Measurements from ENCODE around the gene FAXDC2. TPM values are rescaled to one million over a fixed set of nuclear protein-coding genes. Genes with fewer than 3 reads are reported as not detected.

FAXDC2 gene
- total and polyA plus RNA-seq, 2 of the 8 experiments (the other 6 are each of a cell fraction or from before 2014, with no cell fraction given), result 3.7 to 5.9 TPM

DNA sequence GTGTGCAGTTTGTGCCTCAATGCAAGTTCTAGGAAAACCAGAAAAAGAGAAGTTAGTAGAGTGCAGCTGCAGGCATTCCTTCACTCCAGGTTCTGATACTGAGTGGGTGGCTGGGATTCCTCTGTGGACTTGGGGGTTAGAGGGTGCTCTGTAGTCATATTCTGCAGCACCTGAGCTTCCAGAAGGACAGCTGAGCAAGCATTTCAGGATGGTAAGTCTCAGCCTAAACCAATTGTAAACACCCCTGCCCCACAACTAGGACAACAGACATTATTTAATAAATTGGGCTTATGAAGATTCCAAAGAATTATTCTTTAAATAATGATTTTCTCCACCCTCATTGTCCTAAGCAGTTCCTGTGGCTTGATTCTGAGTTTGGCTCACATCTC, 9.1 kb downstream of the FAXDC2 start:
- H3K9ac ChIP-seq (replicated peaks in 1 of 4; ENCODE audit: extremely low read depth in 1 of 4, low read depth in 3 of 4, low read length in 3 of 4), result no peak overlapping the region
- POLR2A ChIA-PET (ENCODE audit: partially characterized antibody), result interaction anchor here (0.7 to 2.1 kb wide), 5 partner anchors 9 to 26 kb away, joined by 3 to 9 read pairs (median 4); partner anchors contain the start of gene FAXDC2
- no peak overlapping the region for H4K91ac ChIP-seq (replicated peaks; ENCODE audit: insufficient read length, low read length)
- no peaks in the 10 kb centered on the region for H3K9me3 ChIP-seq (ENCODE audit: insufficient read depth in 2 of 2, low read depth in 1 of 2, low read length in 1 of 2)
- H3K4me2 ChIP-seq (ENCODE audit: insufficient read depth in 1 of 2, low read depth in 2 of 2, low read length in 2 of 2), result no peak overlapping the region
- no peaks in the 10 kb centered on the region for H4K20me1 ChIP-seq (replicated peaks in 1 of 2; ENCODE audit: control insufficient read depth in 1 of 2, insufficient read depth in 2 of 2, low read length in 2 of 2)
- no peak overlapping the region for H4K5ac ChIP-seq (ENCODE audit: insufficient read length, low read depth, low read length)
- no peak overlapping the region for H2AFZ ChIP-seq (ENCODE audit: low read length)
- no peaks in the 10 kb centered on the region for H3K4me1 ChIP-seq (replicated peaks in 1 of 4; ENCODE audit: control insufficient read depth in 3 of 4, insufficient read depth in 4 of 4, low read length in 3 of 4)
- H2BK20ac ChIP-seq (ENCODE audit: low read length), result no peak overlapping the region
- H3K27ac ChIP-seq (ENCODE audit: low read depth, low read length), result no peak overlapping the region
- FAIRE-seq, result no peak
- H3K36me3 ChIP-seq (ENCODE audit: control insufficient read depth in 2 of 4, insufficient read depth in 4 of 4, low read length in 3 of 4), result no peaks in the 10 kb centered on the region; a peak in 3 of 8 replicates
- no peak overlapping the region for H3K4ac ChIP-seq (replicated peaks; ENCODE audit: insufficient read length, low read depth, low read length)
- no peaks in the 10 kb centered on the region for H3K23me2 ChIP-seq (ENCODE audit: low read depth, low read length)
- H4K8ac ChIP-seq (ENCODE audit: extremely low read depth, insufficient read depth, low read length), result no peak overlapping the region
- no peak overlapping the region for H3K14ac ChIP-seq (ENCODE audit: insufficient read length)
- H3K23ac ChIP-seq (ENCODE audit: insufficient read length), result no peak overlapping the region
- no peaks in the 10 kb centered on the region for H3K79me1 ChIP-seq (ENCODE audit: low read depth, low read length)
- no peak overlapping the region for H2BK15ac ChIP-seq (ENCODE audit: low read length)
- H3K79me2 ChIP-seq (ENCODE audit: control insufficient read depth in 1 of 2, insufficient read depth in 2 of 2, low read length in 2 of 2), result no peaks in the 10 kb centered on the region
- DNase-seq (ENCODE audit: low read depth in 1 of 2, low spot score in 2 of 2), result no peak
- no peak for TF ChIP-seq EP300 (IDR thresholded peaks at IDR 0.05; ENCODE audit: borderline replicate concordance in 1 of 2, low read depth in 2 of 2, low read length in 2 of 2)
- no peak overlapping the region for H2BK120ac ChIP-seq (replicated peaks; ENCODE audit: low read depth, low read length)
- no peak overlapping the region for H3K4me3 ChIP-seq (ENCODE audit: extremely low read depth in 1 of 4, insufficient read depth in 2 of 4, low read depth in 3 of 4, low read length in 4 of 4)
- H2BK5ac ChIP-seq (ENCODE audit: low read depth, low read length), result no peak overlapping the region
- H3K18ac ChIP-seq (ENCODE audit: extremely low read depth, low read length), result no peak overlapping the region
- H3K27me3 ChIP-seq (replicated peaks in 1 of 4; ENCODE audit: control insufficient read depth in 3 of 4, extremely low read depth in 1 of 4, insufficient read depth in 3 of 4, low read length in 3 of 4), result no peaks in the 10 kb centered on the region
- H2AK5ac ChIP-seq (ENCODE audit: low read depth, low read length), result no peak overlapping the region
- CTCF ChIA-PET (ENCODE audit: partially characterized antibody), result interaction anchor here (0.7 to 1.5 kb wide), 5 partner anchors 8 to 76 kb away, joined by 3 to 7 read pairs (median 3); partner anchors contain the start of gene FAXDC2
- no peak overlapping the region for H3K56ac ChIP-seq (replicated peaks; ENCODE audit: insufficient read length, low read depth, low read length)
- H2BK12ac ChIP-seq (ENCODE audit: low read depth, low read length), result no peak overlapping the region
